CD14-positive monocyte (primary cell): ENCODE results near the gene TSPYL2. TPM values are rescaled to one million over a fixed set of nuclear protein-coding genes. Genes with fewer than 3 reads are reported as not detected.

Source experiments
- DNase-seq, 3 donors: peaks; one replicate each; pipeline ENCODE4 v3.0.0-alpha.2; 2011 to 2022
- H2AFZ ChIP-seq: 2 replicates; pipeline ENCODE4 v1.6.0; 2012; ENCODE audit warnings: mild to moderate bottlenecking, low read depth, low read length, inconsistent platforms; ENCODE audit not compliant: insufficient read depth, poor library complexity, severe bottlenecking
- H3K27ac ChIP-seq, 2 donors: 1 replicate in 1 of 2; 2 replicates in 1 of 2; pipeline ENCODE4 v1.5.1; 2012 to 2013; ENCODE audit warnings: low read length in 2 of 2, control low read depth in 1 of 2, inconsistent platforms in 1 of 2, low read depth in 1 of 2, mild to moderate bottlenecking in 1 of 2
- H3K27me3 ChIP-seq, 2 donors: one replicate each; pipeline versions ENCODE4 v1.6.0 to v1.6.1; 2011 to 2013; ENCODE audit warnings: low read length in 2 of 2; ENCODE audit not compliant: control insufficient read depth in 2 of 2, insufficient read depth in 2 of 2
- H3K36me3 ChIP-seq, 2 donors: replicated peaks in 1 of 2; 1 replicate in 1 of 2; 2 replicates in 1 of 2; pipeline versions ENCODE4 v1.5.1 to v1.6.1; 2012 to 2013; ENCODE audit warnings: low read length in 2 of 2, control low read depth in 1 of 2, inconsistent platforms in 1 of 2, mild to moderate bottlenecking in 1 of 2; ENCODE audit not compliant: insufficient read depth in 2 of 2, control insufficient read depth in 1 of 2
- H3K4me1 ChIP-seq, 2 donors: 1 replicate in 1 of 2; 2 replicates in 1 of 2; pipeline versions ENCODE4 v1.5.1 to v1.6.1; 2012 to 2013; ENCODE audit warnings: low read length in 2 of 2, control low read depth in 1 of 2, inconsistent platforms in 1 of 2, mild to moderate bottlenecking in 1 of 2, moderate library complexity in 1 of 2; ENCODE audit not compliant: insufficient read depth in 2 of 2, control insufficient read depth in 1 of 2
- H3K4me2 ChIP-seq: replicated peaks from 2 replicates; pipeline ENCODE3; 2012; ENCODE audit warnings: low read length, moderate library complexity, mild to moderate bottlenecking; ENCODE audit not compliant: poor library complexity, severe bottlenecking; ENCODE audit errors: extremely low read depth
- H3K4me3 ChIP-seq, 3 experiments: fragments of 200-600 bp in 1 of 3; sonication (generic) in 1 of 3; replicated peaks in 1 of 3; 1 replicate in 2 of 3; 2 replicates in 1 of 3; pipeline ENCODE4 v1.5.1; 2011 to 2013; ENCODE audit warnings: low read length in 3 of 3, mild to moderate bottlenecking in 3 of 3, control low read depth in 2 of 3, low read depth in 2 of 3, inconsistent platforms in 1 of 3, moderate library complexity in 1 of 3
- H3K79me2 ChIP-seq: 2 replicates; pipeline ENCODE4 v1.6.0; 2012; ENCODE audit warnings: mild to moderate bottlenecking, control low read depth, inconsistent platforms, low read length, moderate library complexity; ENCODE audit not compliant: insufficient read depth
- H3K9ac ChIP-seq: 2 replicates; pipeline ENCODE4 v1.6.0; 2017; ENCODE audit warnings: low read length, mild to moderate bottlenecking; ENCODE audit not compliant: insufficient read depth, poor library complexity, severe bottlenecking
- H3K9me3 ChIP-seq, 2 donors: replicated peaks in 1 of 2; 1 replicate in 1 of 2; 2 replicates in 1 of 2; pipeline versions ENCODE4 v1.5.1 to v1.6.1; 2012 to 2013; ENCODE audit warnings: low read length in 2 of 2, control low read depth in 1 of 2; ENCODE audit not compliant: control insufficient read depth in 1 of 2, insufficient read depth in 1 of 2
- H4K20me1 ChIP-seq: 2 replicates; pipeline ENCODE4 v1.6.0; 2012; ENCODE audit warnings: mild to moderate bottlenecking, low read length, control low read depth, moderate library complexity; ENCODE audit not compliant: insufficient read depth
- H3K27ac Mint-ChIP-seq, 7 donors: one replicate each; pipeline ENCODE4 v1.8.0; 2020; ENCODE audit warnings: mild to moderate bottlenecking in 7 of 7, mixed read lengths in 7 of 7, moderate library complexity in 6 of 7, inconsistent platforms in 2 of 7
- H3K27me3 Mint-ChIP-seq, 3 donors: one replicate each; pipeline ENCODE4 v1.8.0; 2021 to 2022; ENCODE audit warnings: low read depth in 3 of 3, mild to moderate bottlenecking in 3 of 3, mixed read lengths in 3 of 3, moderate library complexity in 3 of 3, inconsistent platforms in 1 of 3
- H3K36me3 Mint-ChIP-seq, 2 donors: one replicate each; pipeline ENCODE4 v1.8.0; 2020; ENCODE audit warnings: mixed read lengths in 2 of 2, inconsistent platforms in 1 of 2, mild to moderate bottlenecking in 1 of 2
- H3K4me1 Mint-ChIP-seq: one replicate; pipeline ENCODE4 v1.8.0; 2020; ENCODE audit warnings: mild to moderate bottlenecking, mixed read lengths
- H3K4me3 Mint-ChIP-seq, 2 donors: one replicate each; pipeline ENCODE4 v1.8.0; 2020; ENCODE audit warnings: mild to moderate bottlenecking in 2 of 2, mixed read lengths in 2 of 2, moderate library complexity in 1 of 2
- H3K9me3 Mint-ChIP-seq, 7 donors: one replicate each; pipeline ENCODE4 v1.8.0; 2020 to 2022; ENCODE audit warnings: mixed read lengths in 7 of 7, mild to moderate bottlenecking in 6 of 7, moderate library complexity in 6 of 7, inconsistent platforms in 2 of 7
- WGBS: methylation state at CpG from one replicate; pipeline ENCODE4 v1.1.5; 2013; ENCODE audit warnings: missing lambda C conversion rate; ENCODE audit not compliant: insufficient coverage; 5-methylcytosine and 5-hydroxymethylcytosine counted together
- intact Hi-C, 2 donors: fragments of 100-400 bp; cut with micrococcal nuclease; formaldehyde crosslinking; loops; one replicate each; pipeline versions ENCODE4 v1.15.0 to v1.15.1; 2023
- polyA plus RNA-seq, 3 donors: library from polyadenylated mRNA; depleted of rRNA in 1 of 3; unstranded in 2 of 3; stranded (reverse) in 1 of 3; fragments of 300-500 nt in 2 of 3; fragments of >200 nt in 1 of 3; fragmentation: Illumina TruSeq in 2 of 3; gene quantifications; 1 replicate in 2 of 3; 2 replicates in 1 of 3; pipeline ENCODE4 v1.2.3, GENCODE V29; 2012 to 2021
- TF ChIP-seq, protein P1 (sequence below): fragments of 200-600 bp; IDR thresholded peaks from one replicate; pipeline ENCODE4 v1.8.0; 2022; ENCODE audit warnings: antibody characterized with exemption, mild to moderate bottlenecking

TSPYL2 gene
- polyA plus RNA-seq, 3 donors = 0.33 to 29.4 (median 0.40) TPM

DNA sequence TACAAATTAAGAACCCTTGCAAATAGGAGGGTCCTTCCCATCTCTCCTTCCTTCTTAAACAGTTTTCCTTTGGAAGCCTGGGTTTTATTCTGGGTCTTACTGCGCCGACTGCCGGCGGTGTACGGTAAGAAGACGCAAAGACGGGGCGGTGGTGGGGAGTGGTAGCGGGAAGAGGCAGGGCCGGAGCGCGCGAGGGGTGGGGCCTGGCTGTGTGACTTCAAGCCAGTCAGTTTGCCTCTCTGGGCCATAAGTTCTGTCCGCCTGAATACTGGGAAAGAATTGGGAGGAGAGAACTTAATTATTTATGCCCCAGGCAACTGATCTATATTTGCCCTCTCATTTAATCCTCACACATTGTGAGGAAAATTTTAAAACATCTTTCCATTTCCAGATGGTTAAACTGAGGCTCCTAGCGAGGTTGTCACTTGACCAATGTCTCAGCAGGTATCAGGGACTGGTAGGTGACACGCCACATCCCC, 11.0 kb downstream of the TSPYL2 start:
- H3K27me3 ChIP-seq = no peaks in the 10 kb centered on the region
- no peaks in the 10 kb centered on the region for H3K9me3 ChIP-seq
- H2AFZ ChIP-seq = peak overlapping the region; percentile 83
- intact Hi-C loops = loop anchor here in 1 of 2 donors (2.0 to 10.0 kb wide), 2 partner anchors 20 to 132 kb away; partner anchors contain the start of gene KDM5C
- no CpG with 5 or more reads among the region's 16 CpGs for WGBS
- Mint-ChIP-seq H3K27ac (peak overlapping the region; percentile 79 to 94 (median 89)), H3K4me1 (peaks cover 23% of the 10 kb centered on the region), H3K36me3 (no peaks in the 10 kb centered on the region), H3K27me3 (peaks cover 9 to 21% (median 9%) of the 10 kb centered on the region in 3 donors), H3K9me3 (peaks cover 0 to 6% (median 0%) of the 10 kb centered on the region in 7 donors), H3K4me3 (peak overlapping the region; percentile 82 to 90)
- TF ChIP-seq, protein P1, sequence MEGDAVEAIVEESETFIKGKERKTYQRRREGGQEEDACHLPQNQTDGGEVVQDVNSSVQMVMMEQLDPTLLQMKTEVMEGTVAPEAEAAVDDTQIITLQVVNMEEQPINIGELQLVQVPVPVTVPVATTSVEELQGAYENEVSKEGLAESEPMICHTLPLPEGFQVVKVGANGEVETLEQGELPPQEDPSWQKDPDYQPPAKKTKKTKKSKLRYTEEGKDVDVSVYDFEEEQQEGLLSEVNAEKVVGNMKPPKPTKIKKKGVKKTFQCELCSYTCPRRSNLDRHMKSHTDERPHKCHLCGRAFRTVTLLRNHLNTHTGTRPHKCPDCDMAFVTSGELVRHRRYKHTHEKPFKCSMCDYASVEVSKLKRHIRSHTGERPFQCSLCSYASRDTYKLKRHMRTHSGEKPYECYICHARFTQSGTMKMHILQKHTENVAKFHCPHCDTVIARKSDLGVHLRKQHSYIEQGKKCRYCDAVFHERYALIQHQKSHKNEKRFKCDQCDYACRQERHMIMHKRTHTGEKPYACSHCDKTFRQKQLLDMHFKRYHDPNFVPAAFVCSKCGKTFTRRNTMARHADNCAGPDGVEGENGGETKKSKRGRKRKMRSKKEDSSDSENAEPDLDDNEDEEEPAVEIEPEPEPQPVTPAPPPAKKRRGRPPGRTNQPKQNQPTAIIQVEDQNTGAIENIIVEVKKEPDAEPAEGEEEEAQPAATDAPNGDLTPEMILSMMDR = peak; percentile 58
- H3K27ac ChIP-seq = peak overlapping the region; percentile 67 to 75
- peak overlapping the region; percentile 43 to 80 (median 70) for H3K4me3 ChIP-seq
- peak; percentile 58 to 68 (median 62) for DNase-seq
- H3K9ac ChIP-seq = peak overlapping the region; percentile 65
- H3K79me2 ChIP-seq = no peaks in the 10 kb centered on the region
- H4K20me1 ChIP-seq = no peaks in the 10 kb centered on the region
- peak overlapping the region; percentile 71 for H3K4me2 ChIP-seq
- no peaks in the 10 kb centered on the region for H3K36me3 ChIP-seq
- H3K4me1 ChIP-seq = peaks cover 18 to 23% of the 10 kb centered on the region in 2 donors

- no peaks in the 10 kb centered on the region for H3K36me3 ChIP-seq
- peak; percentile 84 to 88 (median 86) for DNase-seq
- H3K4me1 Mint-ChIP-seq = peaks cover 15% of the 10 kb centered on the region
- H3K27me3 Mint-ChIP-seq = peaks cover 2 to 13% (median 4%) of the 10 kb centered on the region in 3 donors
- TF ChIP-seq, protein P1 = no peak
- peaks cover 10 to 16% of the 10 kb centered on the region in 2 donors for H3K4me1 ChIP-seq
- peak within 1 kb of the TSS; percentile 79 to 94 (median 89) for H3K27ac Mint-ChIP-seq
- intact Hi-C loops = loop anchor here in 1 of 2 donors (2.0 to 10.0 kb wide), 2 partner anchors 21 to 131 kb away; partner anchors contain the start of gene KDM5C
- peaks cover 0 to 3% (median 0%) of the 10 kb centered on the region in 7 donors for H3K9me3 Mint-ChIP-seq
- H3K36me3 Mint-ChIP-seq = no peaks in the 10 kb centered on the region
- peak within 1 kb of the TSS; percentile 67 to 75 for H3K27ac ChIP-seq
- WGBS = 0% methylated on average over 32 of the region's 67 CpGs
- no peaks in the 10 kb centered on the region for H4K20me1 ChIP-seq
- no peaks in the 10 kb centered on the region for H3K79me2 ChIP-seq
- H3K4me2 ChIP-seq = peak within 1 kb of the TSS; percentile 71
- peak within 1 kb of the TSS; percentile 82 to 90 for H3K4me3 Mint-ChIP-seq
- peak within 1 kb of the TSS; percentile 65 for H3K9ac ChIP-seq
- no peaks in the 10 kb centered on the region for H3K9me3 ChIP-seq
- H2AFZ ChIP-seq = peak within 1 kb of the TSS; percentile 83
- no peaks in the 10 kb centered on the region for H3K27me3 ChIP-seq
- H3K4me3 ChIP-seq = peak within 1 kb of the TSS; percentile 70 to 80 (median 78)
Measured at GRCh38 chrX:53093748-53094581, 11.8 kb downstream of the TSPYL2 start, which contains the start of gene KANTR. KANTR (plus strand) TSS chrX:53094142; CDS start chrX:53124273, 30,131 bp downstream.
